HepG2 (cell line): ENCODE results near the gene ENG. TPM values are rescaled to one million over a fixed set of nuclear protein-coding genes. Genes with fewer than 3 reads are reported as not detected.
A peak's percentile ranks its signal among the peaks of the same experiment; 100 is the strongest.

Source experiments
- ELK4 ChIP-seq: sonication (generic); formaldehyde crosslinking; IDR thresholded peaks from 2 replicates; pipeline ENCODE4 v1.9.0; 2021; ENCODE audit warnings: missing genetic modification reagents, borderline replicate concordance
- GPN1 ChIP-seq: sonication (generic); formaldehyde crosslinking; IDR thresholded peaks from 2 replicates; pipeline ENCODE4 v1.5.1; 2020; ENCODE audit warnings: missing genetic modification reagents, borderline replicate concordance
- HDAC2 ChIP-seq: sonication (generic); formaldehyde crosslinking; IDR thresholded peaks from 2 replicates; pipeline ENCODE4 v1.4.0; 2020; ENCODE audit warnings: missing genetic modification reagents
- MEF2D ChIP-seq: sonication (generic); formaldehyde crosslinking; IDR thresholded peaks from 2 replicates; pipeline ENCODE4 v1.5.1; 2020; ENCODE audit warnings: mild to moderate bottlenecking, missing genetic modification reagents
- NFE2 ChIP-seq: sonication (generic); formaldehyde crosslinking; IDR thresholded peaks from 2 replicates; pipeline ENCODE4 v1.4.0; 2020; ENCODE audit warnings: missing genetic modification reagents
- ONECUT2 ChIP-seq: sonication (generic); formaldehyde crosslinking; IDR thresholded peaks from 2 replicates; pipeline ENCODE4 v1.4.0; 2020; ENCODE audit warnings: missing genetic modification reagents
- RAD21 ChIP-seq: fragments of 450-650 bp; formaldehyde crosslinking; IDR thresholded peaks from 2 replicates; pipeline ENCODE4 v1.5.0; 2020; ENCODE audit warnings: mild to moderate bottlenecking
- RBM39 ChIP-seq: fragments of 200-400 bp; formaldehyde crosslinking; IDR thresholded peaks from one replicate; pipeline ENCODE4 v1.6.1; 2018; ENCODE audit warnings: antibody characterized with exemption, mild to moderate bottlenecking, low read depth, low read length; ENCODE audit not compliant: poor library complexity, severe bottlenecking
- RXRB ChIP-seq: IDR thresholded peaks from 2 replicates; pipeline ENCODE4 v1.6.1; 2016; ENCODE audit warnings: borderline replicate concordance, missing genetic modification reagents, missing compliant biosample characterization
- SIN3A ChIP-seq: IDR thresholded peaks from 2 replicates; pipeline ENCODE4 v1.6.1; 2011; ENCODE audit warnings: low read depth, mild to moderate bottlenecking, control low read depth, low read length, borderline replicate concordance
- SP1 ChIP-seq, 2 experiments: fragments of 450-650 bp in 1 of 2; sonication (generic) in 1 of 2; formaldehyde crosslinking in 1 of 2; IDR thresholded peaks; 2 replicates each; pipeline versions ENCODE4 v1.4.0 to v1.6.1; 2016 to 2020; ENCODE audit warnings: missing genetic modification reagents in 1 of 2
- ZEB1 ChIP-seq: IDR thresholded peaks from 2 replicates; pipeline ENCODE4 v1.6.1; 2012; ENCODE audit warnings: mild to moderate bottlenecking, low read depth, inconsistent platforms; ENCODE audit not compliant: insufficient replicate concordance
- ZNF12 ChIP-seq: sonication (generic); formaldehyde crosslinking; IDR thresholded peaks from 2 replicates; pipeline ENCODE4 v1.5.0; 2020; ENCODE audit warnings: missing genetic modification reagents
- ZNF326 ChIP-seq: sonication (generic); formaldehyde crosslinking; IDR thresholded peaks from 2 replicates; pipeline ENCODE4 v1.4.0; 2020; ENCODE audit warnings: missing genetic modification reagents, borderline replicate concordance
- ZNF362 ChIP-seq: sonication (generic); formaldehyde crosslinking; IDR thresholded peaks from 2 replicates; pipeline ENCODE4 v1.4.0; 2020; ENCODE audit warnings: missing genetic modification reagents, mild to moderate bottlenecking, borderline replicate concordance
- ZSCAN12 ChIP-seq: sonication (generic); formaldehyde crosslinking; IDR thresholded peaks from 2 replicates; pipeline ENCODE4 v1.9.0; 2021; ENCODE audit warnings: mild to moderate bottlenecking, missing genetic modification reagents
- polyA plus RNA-seq, 8 experiments: library from polyadenylated mRNA; depleted of rRNA in 3 of 8; stranded (reverse) in 7 of 8; unstranded in 1 of 8; fragments of >200 nt; fragmentation: Illumina TruSeq in 4 of 8; extraction: Trizol in 4 of 8; gene quantifications; 2 replicates each; pipeline versions ENCODE4 v1.2.1 to v1.2.3, GENCODE V29; 2011 to 2016; ENCODE audit warnings: low read depth in 4 of 8, missing spikeins in 1 of 8, mixed read lengths in 1 of 8; ENCODE audit not compliant: insufficient read depth in 1 of 8
- total RNA-seq, 5 experiments: library from RNA; depleted of rRNA; stranded (reverse); fragments of >200 nt; fragmentation: Illumina TruSeq; extraction: Trizol; gene quantifications; 2 replicates each; pipeline ENCODE4 v1.2.3, GENCODE V29; 2016; ENCODE audit warnings: low read depth in 1 of 5
- TF ChIP-seq, protein P1 (sequence below): sonication (generic); formaldehyde crosslinking; IDR thresholded peaks from 2 replicates; pipeline ENCODE4 v1.4.0; 2020; ENCODE audit warnings: low read depth, mild to moderate bottlenecking, missing genetic modification reagents
- TF ChIP-seq, protein P2 (sequence below): sonication (generic); formaldehyde crosslinking; IDR thresholded peaks from 2 replicates; pipeline ENCODE4 v1.4.0; 2020; ENCODE audit warnings: mild to moderate bottlenecking, missing genetic modification reagents
- TF ChIP-seq, protein P3 (sequence below): sonication (generic); formaldehyde crosslinking; IDR thresholded peaks from 2 replicates; pipeline ENCODE4 v1.8.1; 2023; ENCODE audit warnings: mild to moderate bottlenecking, missing genetic modification reagents
- TF ChIP-seq, protein P4 (sequence below): sonication (generic); formaldehyde crosslinking; IDR thresholded peaks from 2 replicates; pipeline ENCODE4 v1.5.0; 2020; ENCODE audit warnings: mild to moderate bottlenecking, missing genetic modification reagents

ENG gene
- total and polyA plus RNA-seq, 2 of the 13 experiments (the other 11 are each of a cell fraction or from before 2014, with no cell fraction given), result 0.02 to 1.1 TPM

- TF ChIP-seq RBM39, result no peak
- TF ChIP-seq SIN3A, result 0 out of 2 replicates have a peak, but pooled peaks have one; percentile 11
- TF ChIP-seq SP1 (IDR thresholded peaks at IDR 0.05), result no peak
- TF ChIP-seq SP1 (CRISPR knock-in tag; IDR thresholded peaks at IDR 0.05), result 0 out of 2 replicates have a peak, but pooled peaks have one; percentile 3
- TF ChIP-seq, protein P1, sequence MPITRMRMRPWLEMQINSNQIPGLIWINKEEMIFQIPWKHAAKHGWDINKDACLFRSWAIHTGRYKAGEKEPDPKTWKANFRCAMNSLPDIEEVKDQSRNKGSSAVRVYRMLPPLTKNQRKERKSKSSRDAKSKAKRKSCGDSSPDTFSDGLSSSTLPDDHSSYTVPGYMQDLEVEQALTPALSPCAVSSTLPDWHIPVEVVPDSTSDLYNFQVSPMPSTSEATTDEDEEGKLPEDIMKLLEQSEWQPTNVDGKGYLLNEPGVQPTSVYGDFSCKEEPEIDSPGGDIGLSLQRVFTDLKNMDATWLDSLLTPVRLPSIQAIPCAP (CRISPR knock-in tag), result no peak
- TF ChIP-seq ZSCAN12 (CRISPR knock-in tag), result no peak
- TF ChIP-seq ZEB1, result peak; percentile 32
- no peak for TF ChIP-seq GPN1
- no peak for TF ChIP-seq RAD21 (CRISPR knock-in tag)
- TF ChIP-seq ONECUT2, result no peak
- TF ChIP-seq RXRB, result peak; percentile 24; the same call in 1 of the 2 replicates
- 0 out of 2 replicates have a peak, but pooled peaks have one; percentile 22 for TF ChIP-seq MEF2D (CRISPR knock-in tag)
- TF ChIP-seq, protein P2, sequence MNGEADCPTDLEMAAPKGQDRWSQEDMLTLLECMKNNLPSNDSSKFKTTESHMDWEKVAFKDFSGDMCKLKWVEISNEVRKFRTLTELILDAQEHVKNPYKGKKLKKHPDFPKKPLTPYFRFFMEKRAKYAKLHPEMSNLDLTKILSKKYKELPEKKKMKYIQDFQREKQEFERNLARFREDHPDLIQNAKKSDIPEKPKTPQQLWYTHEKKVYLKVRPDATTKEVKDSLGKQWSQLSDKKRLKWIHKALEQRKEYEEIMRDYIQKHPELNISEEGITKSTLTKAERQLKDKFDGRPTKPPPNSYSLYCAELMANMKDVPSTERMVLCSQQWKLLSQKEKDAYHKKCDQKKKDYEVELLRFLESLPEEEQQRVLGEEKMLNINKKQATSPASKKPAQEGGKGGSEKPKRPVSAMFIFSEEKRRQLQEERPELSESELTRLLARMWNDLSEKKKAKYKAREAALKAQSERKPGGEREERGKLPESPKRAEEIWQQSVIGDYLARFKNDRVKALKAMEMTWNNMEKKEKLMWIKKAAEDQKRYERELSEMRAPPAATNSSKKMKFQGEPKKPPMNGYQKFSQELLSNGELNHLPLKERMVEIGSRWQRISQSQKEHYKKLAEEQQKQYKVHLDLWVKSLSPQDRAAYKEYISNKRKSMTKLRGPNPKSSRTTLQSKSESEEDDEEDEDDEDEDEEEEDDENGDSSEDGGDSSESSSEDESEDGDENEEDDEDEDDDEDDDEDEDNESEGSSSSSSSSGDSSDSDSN (CRISPR knock-in tag), result no peak
- TF ChIP-seq ZNF362 (CRISPR knock-in tag), result no peak
- no peak for TF ChIP-seq NFE2 (CRISPR knock-in tag)
- no peak for TF ChIP-seq ELK4 (CRISPR knock-in tag)
- TF ChIP-seq, protein P3, sequence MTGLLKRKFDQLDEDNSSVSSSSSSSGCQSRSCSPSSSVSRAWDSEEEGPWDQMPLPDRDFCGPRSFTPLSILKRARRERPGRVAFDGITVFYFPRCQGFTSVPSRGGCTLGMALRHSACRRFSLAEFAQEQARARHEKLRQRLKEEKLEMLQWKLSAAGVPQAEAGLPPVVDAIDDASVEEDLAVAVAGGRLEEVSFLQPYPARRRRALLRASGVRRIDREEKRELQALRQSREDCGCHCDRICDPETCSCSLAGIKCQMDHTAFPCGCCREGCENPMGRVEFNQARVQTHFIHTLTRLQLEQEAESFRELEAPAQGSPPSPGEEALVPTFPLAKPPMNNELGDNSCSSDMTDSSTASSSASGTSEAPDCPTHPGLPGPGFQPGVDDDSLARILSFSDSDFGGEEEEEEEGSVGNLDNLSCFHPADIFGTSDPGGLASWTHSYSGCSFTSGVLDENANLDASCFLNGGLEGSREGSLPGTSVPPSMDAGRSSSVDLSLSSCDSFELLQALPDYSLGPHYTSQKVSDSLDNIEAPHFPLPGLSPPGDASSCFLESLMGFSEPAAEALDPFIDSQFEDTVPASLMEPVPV, result no peak
- no peak for TF ChIP-seq ZNF12 (CRISPR knock-in tag)
- no peak for TF ChIP-seq HDAC2 (CRISPR knock-in tag)
- TF ChIP-seq, protein P4, sequence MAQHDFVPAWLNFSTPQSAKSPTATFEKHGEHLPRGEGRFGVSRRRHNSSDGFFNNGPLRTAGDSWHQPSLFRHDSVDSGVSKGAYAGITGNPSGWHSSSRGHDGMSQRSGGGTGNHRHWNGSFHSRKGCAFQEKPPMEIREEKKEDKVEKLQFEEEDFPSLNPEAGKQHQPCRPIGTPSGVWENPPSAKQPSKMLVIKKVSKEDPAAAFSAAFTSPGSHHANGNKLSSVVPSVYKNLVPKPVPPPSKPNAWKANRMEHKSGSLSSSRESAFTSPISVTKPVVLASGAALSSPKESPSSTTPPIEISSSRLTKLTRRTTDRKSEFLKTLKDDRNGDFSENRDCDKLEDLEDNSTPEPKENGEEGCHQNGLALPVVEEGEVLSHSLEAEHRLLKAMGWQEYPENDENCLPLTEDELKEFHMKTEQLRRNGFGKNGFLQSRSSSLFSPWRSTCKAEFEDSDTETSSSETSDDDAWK, result no peak
- no peak for TF ChIP-seq ZNF326 (CRISPR knock-in tag)
Measured at GRCh38 chr9:127801955-127802575, 52.4 kb downstream of the ENG start (continued).
